22Rv1 (cell line): ENCODE measurements around the gene RPF1.

Source experiments
- CTCF ChIP-seq: fragments of 450-650 bp; IDR thresholded peaks from 2 replicates; pipeline ENCODE4 v1.5.1; 2017; ENCODE audit warnings: mild to moderate bottlenecking
- ZFX ChIP-seq: fragments of 450-650 bp; IDR thresholded peaks from 2 replicates; pipeline ENCODE4 v1.6.1; 2017; ENCODE audit warnings: antibody characterized with exemption, borderline replicate concordance

GRCh38 chr1:84505493-84506001, 26.5 kb downstream of the RPF1 start:
- TF ChIP-seq CTCF = no peak
- no peak for TF ChIP-seq ZFX
